GM21825 (cell line): ENCODE data around the gene FRG2.
"Not testable (repeated sequence)": the region's sequence is repeated elsewhere in the genome, so short reads cannot be mapped to it uniquely, and the experiment has no call there.

ENCODE experiments used
- ATAC-seq: cut with Tn5 transposase; IDR thresholded peaks from one replicate; pipeline ENCODE4 v1.9.1; 2021; ENCODE audit warnings: mild to moderate bottlenecking, moderate library complexity; ENCODE audit not compliant: unreplicated experiment

FRG2 gene

GRCh38 chr4:190027156-190027555, at the start of gene FRG2:
FRG2 (minus strand) TSS chr4:190027256; CDS start chr4:190027204, 52 bp downstream.
- ATAC-seq, result not testable (repeated sequence)

DNA sequence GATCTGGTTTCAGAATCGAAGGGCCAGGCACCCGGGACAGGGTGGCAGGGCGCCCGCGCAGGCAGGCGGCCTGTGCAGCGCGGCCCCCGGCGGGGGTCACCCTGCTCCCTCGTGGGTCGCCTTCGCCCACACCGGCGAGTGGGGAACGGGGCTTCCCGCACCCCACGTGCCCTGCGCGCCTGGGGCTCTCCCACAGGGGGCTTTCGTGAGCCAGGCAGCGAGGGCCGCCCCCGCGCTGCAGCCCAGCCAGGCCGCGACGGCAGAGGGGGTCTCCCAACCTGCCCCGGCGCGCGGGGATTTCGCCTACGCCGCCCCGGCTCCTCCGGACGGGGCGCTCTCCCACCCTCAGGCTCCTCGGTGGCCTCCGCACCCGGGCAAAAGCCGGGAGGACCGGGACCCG, 41.3 kb upstream of the FRG2 start:
- ATAC-seq, result not testable (repeated sequence)

DNA sequence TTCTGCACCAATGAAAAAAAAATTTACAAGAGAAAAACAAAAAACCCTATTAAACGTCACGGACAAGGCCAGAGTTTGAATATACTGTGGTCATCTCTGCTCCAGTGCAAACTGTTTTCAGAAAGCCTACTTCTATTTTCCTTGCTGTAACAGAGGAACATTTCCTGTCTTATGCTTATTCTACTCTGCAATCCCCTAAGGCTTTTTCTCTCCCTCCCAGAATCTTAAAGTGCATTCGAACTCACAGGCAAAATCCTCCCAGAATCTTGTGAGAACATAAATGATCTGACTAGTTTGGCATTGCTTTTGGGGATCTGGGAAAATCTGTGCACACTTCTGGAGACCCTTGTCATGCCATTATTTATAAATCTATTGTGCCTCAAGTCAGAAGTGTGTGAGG, 37.7 kb upstream of the FRG2 start:
- not testable (repeated sequence) for ATAC-seq

DNA sequence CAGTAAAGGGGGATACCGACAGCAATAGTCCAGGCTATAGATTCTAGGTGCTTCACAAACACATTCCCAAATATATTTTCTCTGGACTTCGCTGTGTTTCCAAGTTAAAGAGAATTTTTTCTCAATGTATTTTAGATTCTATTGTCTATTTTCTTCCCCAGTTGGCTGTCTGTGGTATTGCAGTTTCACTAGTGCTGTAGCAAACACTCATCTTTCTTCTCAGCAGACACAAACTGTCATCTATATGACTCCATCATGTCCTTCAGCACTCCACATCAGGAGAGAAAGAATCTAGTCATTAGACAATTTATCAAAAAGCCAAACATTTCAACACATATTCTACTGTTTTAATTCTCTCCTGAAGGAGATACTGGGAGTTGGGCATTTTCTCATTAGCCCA, 37.3 kb upstream of the FRG2 start, which contains the start of gene DBET:
DBET (plus strand) TSS at position 161 of the 400 bp plus-strand sequence.
- ATAC-seq, result not testable (repeated sequence)

- not testable (repeated sequence) for ATAC-seq
These were observed 31.9 kb upstream of the FRG2 start for GRCh38 chr4:190058997-190059396.

- not testable (repeated sequence) for ATAC-seq
These were observed 22.6 kb upstream of the FRG2 start for GRCh38 chr4:190049378-190050239.

GRCh38 chr4:190047627-190048026, 20.6 kb upstream of the FRG2 start:
- not testable (repeated sequence) for ATAC-seq

DNA sequence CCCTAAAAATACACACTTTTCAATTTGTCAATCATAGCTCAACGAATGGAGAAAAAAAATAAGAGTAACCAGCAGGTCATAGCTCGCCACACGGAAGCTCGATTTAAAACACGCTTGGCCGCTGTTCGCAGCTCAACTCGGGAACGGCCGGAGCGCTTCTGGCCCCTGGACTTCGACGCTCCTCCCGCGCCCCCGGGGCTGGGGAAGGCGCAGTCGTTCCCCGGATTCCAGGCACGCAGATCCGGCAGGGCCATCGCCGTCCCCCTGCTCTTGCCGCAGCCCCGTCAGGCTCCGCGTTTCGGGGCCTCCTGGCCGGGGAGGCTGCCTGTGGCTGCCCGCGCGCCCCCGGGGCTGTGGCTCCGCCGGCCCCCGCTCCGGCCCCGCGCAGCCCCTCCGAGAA, 13.8 kb upstream of the FRG2 start:
- ATAC-seq, result not testable (repeated sequence)

GRCh38 chr4:190037704-190038388, 10.8 kb upstream of the FRG2 start:
- ATAC-seq, result not testable (repeated sequence)

DNA sequence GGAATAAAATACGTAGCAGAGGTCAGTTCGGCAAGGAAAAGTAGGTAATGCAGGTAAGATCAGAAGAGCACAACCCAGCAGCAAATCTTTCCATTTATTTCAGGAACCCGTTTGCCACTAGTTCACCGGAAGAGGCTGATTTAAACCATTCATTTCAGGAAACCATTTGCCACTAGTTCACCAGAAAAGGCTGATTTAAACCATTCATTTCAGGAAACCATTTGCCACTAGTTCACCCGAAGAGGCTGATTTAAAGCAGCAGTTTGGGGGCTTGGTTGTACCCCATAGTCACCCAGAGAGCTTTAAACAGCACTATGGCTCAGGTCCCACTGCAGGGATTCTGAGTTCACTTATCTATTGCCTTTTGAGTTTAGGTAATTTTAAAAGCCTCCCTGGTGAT, 4.2 kb upstream of the FRG2 start:
- not testable (repeated sequence) for ATAC-seq

GRCh38 chr4:190022614-190023281, 4.3 kb downstream of the FRG2 start:
- not testable (repeated sequence) for ATAC-seq

DNA sequence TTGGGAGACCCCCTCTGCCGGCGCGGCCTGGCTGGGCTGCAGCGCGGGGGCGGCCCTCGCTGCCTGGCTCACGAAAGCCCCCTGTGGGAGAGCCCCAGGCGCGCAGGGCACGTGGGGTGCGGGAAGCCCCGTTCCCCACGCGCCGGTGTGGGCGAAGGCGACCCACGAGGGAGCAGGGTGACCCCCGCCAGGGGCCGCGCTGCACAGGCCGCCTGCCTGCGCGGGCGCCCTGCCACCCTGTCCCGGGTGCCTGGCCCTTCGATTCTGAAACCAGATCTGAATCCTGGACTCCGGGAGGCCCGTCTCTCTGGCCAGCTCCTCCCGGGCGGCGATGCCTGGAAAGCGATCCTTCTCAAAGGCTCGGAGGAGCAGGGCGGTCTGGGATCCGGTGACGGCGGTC, 5.1 kb downstream of the FRG2 start:
- ATAC-seq, result not testable (repeated sequence)

- ATAC-seq, result no peak
These were observed 6.0 kb downstream of the FRG2 start for GRCh38 chr4:190020790-190021717.

DNA sequence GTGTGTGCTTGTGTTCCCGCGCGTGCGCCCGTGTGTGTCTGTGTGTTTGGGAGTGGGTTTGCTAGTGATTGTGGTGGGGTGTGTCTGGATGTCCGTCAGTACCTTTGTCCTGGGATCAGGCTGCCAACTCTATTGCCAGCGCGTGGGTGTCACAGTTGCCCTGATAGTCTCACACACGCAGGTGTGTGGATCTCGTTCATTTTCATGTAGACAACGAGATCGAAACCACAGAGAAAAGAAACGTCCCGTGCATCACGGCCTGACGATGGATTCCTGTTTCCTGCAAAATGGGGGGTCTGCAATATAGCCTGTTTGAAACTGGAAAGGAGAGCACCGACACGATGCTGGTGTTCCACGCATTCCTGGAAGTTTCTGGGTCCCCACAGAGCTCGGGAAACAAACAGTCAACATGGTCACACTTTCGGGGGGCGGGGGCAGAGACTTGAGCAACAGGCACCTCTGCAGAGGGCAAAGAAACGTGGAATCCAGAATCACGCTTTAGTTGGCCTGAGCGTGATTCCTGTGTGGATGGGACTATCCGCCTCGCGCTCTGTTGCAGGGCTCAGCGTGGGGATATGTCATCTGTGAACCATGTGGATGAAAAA, 7.1 kb downstream of the FRG2 start:
- ATAC-seq, result not testable (repeated sequence)

- no peak for ATAC-seq
These were observed 7.8 kb downstream of the FRG2 start for GRCh38 chr4:190019023-190019858.

GRCh38 chr4:190018201-190018920, 8.7 kb downstream of the FRG2 start:
- no peak for ATAC-seq

GRCh38 chr4:190017357-190018200, 9.5 kb downstream of the FRG2 start:
- ATAC-seq, result no peak
